Measurements from ENCODE around the gene GCNA.

GCNA gene, protein sequence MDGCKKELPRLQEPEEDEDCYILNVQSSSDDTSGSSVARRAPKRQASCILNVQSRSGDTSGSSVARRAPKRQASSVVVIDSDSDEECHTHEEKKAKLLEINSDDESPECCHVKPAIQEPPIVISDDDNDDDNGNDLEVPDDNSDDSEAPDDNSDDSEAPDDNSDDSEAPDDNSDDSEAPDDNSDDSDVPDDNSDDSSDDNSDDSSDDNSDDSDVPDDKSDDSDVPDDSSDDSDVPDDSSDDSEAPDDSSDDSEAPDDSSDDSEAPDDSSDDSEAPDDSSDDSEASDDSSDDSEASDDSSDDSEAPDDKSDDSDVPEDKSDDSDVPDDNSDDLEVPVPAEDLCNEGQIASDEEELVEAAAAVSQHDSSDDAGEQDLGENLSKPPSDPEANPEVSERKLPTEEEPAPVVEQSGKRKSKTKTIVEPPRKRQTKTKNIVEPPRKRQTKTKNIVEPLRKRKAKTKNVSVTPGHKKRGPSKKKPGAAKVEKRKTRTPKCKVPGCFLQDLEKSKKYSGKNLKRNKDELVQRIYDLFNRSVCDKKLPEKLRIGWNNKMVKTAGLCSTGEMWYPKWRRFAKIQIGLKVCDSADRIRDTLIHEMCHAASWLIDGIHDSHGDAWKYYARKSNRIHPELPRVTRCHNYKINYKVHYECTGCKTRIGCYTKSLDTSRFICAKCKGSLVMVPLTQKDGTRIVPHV

DNA sequence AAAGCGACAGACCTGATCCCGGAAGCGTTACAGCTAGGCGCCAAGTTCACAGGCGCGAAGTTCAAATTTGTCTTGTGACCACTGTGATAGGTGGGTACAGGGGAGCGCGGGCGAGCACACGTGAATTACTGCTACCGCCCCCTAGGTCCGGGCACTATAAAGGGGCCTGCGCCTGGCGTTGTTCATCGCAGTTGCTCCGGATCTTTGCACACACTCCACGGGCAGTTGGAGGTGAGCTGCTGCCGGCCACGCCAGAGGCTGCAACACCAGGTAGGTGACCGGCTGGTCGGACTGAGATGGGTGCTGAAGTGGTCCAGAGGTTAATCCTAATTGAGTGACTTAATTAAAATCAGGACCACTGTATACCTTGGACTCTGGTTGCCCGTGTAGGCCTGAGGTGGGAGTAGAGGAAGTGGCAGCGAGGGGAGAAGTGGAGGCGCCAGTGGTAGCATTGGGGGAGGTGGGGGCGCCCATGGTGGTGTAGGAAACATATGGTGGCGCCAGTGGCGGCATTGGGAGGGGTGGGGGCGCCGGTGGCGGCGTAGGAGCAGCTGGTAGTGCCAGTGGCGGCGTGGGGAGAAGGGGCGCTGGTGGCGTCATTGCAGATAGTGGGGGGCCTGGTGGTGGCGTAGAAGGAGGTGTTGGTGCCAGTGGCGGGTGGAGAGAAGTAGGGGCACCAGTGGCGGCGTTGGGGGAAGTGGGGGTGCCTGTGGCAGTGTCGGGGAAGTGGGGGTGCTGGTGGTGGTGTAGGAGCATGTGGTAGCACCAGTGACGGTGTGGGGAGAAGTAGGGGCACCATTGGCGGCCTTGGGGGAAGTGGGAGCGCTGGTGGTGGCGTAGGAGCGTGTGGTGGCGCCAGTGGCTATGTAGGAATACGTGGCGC, at the start of gene GCNA:
Gene GCNA (plus strand): TSS at position 185 of the 883 bp plus-strand sequence. CDS start 2,385 bp downstream, outside the sequence.
- no peak for DNase-seq (ENCODE audit: low read depth)

DNA sequence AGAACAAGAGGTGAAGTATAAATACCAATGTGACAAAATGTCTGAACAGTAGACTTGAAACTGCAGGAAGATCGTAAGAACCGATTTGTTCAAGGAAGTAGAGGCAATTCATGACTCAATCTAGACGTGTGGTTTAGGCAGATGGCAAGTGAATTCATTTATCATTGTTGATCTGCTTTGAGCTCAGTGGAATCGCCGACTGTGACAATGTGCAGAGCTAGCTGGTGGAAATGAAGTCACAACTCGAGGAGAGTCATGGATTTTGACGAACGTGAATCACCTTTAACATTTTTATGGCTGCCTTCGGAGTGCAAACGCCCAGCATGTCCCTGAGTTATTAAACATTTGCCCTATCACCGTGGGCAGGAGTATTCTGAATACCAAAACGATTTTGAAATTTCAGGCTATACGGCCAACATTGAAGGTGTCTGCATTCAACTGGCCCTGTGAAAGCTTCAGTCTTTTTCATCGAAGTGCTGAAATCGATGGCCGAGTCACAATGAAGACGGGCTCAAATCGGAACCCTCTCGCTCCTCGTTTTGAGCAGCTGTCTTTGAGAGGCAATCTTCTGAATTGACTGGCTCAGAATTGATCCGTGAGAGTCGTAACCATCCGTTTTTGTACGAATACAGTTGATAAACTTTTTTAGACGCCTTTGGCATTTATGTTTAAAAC, 46.0 kb upstream of the GCNA start:
- peak; percentile 63 for DNase-seq (ENCODE audit: low read depth)

DNA sequence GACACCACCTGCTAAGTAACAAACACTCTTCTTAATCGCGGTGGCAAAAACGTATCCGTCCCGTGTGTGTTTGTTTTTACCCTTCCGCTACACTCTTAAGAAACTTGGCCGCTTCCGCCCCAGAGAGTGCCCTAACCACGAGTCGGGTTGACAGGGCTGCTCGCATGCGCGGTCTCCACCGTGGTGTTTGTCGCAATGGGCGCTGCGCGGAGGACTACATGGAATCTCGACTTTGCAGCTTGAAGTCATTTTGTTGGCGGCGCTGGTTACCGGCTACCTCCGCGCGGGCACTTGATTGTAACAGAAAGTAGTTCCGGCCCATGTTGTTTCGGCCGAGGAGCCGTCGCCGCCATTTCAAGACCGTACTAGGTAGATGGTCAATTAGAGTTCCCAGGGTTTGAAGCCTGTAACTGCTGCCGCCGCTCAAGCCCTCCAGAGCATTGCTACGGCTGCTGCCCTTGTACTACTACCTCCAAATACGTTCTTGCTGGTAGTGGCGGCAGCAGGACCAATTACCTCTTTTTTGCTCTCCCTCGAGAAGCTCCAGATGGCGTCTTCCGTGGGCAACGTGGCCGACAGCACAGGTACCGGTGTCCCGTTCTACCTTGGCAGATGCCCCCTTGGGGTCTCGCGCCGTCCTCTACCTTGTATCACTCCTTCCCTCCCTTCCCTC, 45.3 kb upstream of the GCNA start, which contains the start of gene OGT:
Gene OGT (plus strand): TSS at position 352 of the 673 bp plus-strand sequence. CDS start 196 bp downstream, at position 548.
- peak; percentile 96 for DNase-seq (ENCODE audit: low read depth)

DNA sequence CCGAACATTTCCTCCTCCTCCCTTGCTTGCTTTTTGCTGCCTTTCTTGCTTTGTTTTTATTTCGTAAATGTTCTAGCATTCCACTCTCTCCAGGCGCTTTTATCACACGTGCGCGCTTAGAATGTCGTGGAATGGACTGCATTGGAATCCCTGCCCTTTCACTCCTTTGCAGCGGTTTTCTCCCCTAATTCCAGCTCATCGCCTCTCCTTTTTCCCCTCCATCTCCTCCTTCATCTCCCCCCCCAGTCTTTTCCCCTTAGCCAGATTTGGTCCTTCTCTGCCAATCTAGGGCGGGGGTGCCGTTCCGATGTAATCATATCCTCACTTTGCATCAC, 44.8 kb upstream of the GCNA start:
- no peak for DNase-seq (ENCODE audit: low read depth)

DNA sequence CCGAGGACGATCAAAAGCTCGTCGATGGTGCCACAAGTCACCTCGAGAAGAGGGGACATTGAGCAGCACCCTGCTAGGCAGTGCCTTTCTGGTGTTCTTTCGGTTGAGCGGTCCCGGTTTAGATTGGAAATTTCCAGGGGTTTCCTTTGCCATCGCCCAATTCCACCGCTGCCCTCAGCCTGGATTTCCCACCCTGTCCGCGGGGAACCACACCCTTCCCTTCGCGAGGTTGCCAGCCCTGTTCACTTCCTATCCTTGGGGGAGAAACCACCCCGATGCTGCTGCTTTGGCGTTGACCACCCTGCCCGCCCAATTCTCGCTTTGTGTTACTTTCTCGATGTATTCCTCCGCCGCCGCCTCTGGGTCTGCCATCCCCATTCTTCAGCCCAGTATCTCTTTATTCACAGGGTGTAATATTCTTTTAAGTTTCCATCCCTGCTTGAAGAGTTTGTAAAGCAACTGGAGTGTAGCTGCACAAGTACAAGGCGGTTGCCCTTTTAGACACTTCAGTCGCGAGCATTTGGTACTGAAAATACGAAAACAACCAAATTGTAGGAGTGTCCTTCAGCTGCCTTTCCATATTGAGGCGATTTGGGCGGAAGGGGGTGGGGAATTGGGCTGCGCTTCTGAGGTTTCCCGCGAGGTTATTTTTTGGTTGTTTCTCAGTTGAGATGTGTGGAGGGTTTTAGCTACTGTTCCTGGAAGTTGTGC, 44.2 kb upstream of the GCNA start:
- DNase-seq (ENCODE audit: low read depth) = peak; percentile 43

DNA sequence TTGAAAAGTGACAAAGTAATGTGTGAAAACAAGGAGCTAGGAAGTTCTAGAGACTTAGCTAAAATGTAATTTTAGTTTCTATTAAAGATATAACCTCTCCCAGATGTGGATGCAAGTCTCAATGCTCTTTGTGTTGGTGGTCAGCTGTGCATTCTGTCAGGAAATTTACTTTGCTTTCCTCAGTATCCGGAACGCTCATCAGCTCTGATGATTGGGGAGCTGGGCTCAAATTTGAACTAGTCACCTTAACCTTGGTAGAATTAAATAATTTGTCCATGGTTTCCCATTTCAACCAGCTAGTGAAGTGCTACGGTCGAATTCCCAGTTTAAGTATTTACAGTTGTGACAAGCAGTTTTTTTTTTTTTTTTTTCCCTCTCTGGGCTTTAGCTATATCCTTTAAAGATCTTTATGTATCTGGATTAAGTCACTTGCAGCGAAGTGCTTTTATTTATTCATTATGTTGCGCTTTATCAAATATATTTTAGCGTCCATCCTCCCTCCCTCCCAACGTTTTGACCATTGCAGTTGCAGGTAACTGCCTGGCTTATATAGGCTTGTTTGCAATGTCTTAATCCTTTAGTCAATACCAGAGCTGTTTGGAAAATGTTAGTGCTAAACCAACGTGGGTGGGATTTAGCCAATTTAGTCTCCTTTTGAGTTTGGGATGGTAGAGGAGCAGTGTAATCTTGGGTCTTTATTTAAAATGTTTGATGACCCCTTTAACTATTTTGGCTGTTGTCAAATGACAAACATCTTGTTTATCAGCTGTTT, 43.3 kb upstream of the GCNA start:
- no peak for DNase-seq (ENCODE audit: low read depth)

DNA sequence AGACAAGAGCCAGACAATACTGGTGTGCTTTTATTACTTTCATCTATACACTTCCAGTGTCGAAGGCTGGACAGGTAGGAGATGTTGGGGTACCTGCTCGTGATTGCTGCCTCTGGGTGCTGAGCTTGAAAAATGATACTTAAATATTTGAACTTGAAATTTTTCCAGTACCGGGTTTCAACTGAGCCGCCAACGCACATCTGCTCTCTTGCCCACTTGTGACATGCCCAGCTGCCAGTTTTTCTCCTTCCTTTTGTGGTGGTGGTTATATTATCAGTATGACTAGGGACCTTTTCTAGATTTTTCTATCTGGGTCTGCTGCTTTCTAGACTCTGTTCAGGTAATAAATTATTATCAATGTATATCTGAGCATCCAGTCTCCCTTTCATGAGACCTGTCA, 42.0 kb upstream of the GCNA start:
- DNase-seq (ENCODE audit: low read depth) = no peak

DNA sequence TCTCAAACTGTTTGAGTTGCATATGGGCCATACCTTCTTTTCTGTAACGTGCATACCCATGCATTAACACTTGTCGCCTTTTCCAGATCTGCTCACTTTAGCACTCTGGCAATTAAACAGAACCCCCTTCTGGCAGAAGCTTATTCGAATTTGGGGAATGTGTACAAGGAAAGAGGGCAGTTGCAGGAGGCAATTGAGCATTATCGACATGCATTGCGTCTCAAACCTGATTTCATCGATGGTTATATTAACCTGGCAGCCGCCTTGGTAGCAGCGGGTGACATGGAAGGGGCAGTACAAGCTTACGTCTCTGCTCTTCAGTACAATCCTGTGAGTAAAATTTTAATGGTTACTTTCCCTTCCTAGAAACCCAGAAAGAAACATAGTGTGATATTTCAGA, 40.5 kb upstream of the GCNA start:
- no peak for DNase-seq (ENCODE audit: low read depth)

DNA sequence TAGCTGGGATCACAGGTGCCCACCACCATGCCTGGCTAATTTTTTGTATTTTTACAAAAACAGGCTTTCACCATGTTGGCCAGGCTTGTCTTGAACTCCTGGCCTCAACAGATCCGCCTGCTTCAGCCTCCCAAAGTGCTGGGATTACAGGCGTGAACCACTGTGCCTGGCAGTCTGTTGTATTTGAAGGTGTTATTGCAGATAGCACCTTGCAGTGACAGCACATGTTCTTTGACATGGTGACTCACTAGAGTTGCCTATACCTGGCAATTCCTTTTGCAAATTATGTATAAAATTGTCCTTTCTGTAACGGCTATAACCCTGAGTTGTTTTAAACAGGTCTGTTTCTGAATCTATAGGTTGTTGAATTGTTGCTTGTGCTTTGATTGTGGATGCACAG, 37.4 kb upstream of the GCNA start:
- no peak for DNase-seq (ENCODE audit: low read depth)

DNA sequence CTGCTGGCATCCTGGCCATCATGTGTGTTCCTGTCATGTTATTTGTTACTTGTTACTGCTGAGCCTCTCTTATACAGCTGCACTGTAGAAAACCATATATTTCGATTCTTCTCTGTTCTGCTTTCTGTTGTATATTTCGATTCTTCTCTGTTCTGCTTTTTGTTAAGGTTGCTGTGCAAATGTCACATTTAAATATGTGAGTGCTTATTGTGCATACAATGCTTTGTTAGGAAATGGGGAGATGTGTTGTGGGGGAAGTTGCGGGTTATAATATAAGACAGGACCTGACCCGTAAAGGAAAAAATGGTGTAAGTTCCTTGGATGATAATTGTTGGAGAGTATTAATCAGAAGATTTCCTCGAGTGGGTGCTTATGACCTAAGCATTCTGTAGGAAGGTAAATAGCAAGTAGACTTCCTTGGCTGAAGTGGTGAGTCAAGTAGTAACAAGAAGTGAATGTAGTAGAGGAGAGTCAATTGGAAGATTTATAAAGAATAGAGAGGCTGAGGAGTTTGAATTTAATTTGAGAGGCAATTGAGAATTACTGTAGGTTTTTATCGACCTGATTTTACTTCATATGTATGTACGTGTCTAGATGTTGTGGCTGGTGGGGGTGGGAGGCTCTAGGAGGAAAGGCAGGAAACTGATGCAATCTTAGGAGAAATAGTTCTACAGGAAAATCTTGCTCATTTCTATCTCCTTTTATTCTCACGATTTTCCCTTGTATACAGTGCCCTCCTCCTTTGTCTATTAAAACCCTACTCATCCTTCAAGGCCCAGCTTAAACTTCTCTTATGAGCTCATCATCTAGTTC, 36.8 kb upstream of the GCNA start:
- DNase-seq (ENCODE audit: low read depth) = peak; percentile 64

DNA sequence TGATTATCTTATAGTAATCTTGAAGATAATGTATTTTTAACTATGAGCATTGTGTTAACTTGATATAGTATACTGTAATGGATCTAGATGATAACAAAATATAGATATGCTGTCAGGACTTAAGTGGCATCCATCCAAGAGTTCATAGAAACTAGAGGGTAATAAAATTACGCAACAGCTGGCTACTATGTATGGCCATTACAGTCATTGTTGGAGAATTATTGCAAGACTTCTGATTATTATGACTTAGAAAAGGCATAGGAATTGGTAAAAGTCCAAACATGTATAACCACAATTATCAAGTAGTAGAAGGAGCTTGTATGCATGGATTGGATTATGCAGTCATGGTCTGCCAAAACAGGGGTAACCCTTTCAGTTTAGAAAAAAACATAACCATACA, 35.8 kb upstream of the GCNA start:
- DNase-seq (ENCODE audit: low read depth) = peak; percentile 53

DNA sequence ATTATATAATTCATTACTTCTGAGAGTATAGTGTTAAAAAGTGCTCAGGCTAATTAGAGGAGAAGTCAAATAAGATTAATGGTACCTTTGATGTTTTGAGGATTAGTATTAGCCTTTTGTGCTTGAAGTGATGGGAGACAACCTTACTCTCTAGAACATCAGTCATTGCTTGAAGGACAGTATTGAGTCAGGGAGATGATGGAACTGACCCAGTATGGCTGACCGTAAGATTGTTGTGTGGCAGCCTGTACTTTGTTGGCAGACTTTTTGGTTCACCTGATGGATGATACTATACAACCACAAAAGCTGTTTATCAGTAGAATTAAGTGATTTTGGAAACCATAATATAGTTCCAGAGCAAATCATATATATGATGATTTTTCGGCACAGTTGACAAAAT, 35.4 kb upstream of the GCNA start:
- DNase-seq (ENCODE audit: low read depth) = no peak

DNA sequence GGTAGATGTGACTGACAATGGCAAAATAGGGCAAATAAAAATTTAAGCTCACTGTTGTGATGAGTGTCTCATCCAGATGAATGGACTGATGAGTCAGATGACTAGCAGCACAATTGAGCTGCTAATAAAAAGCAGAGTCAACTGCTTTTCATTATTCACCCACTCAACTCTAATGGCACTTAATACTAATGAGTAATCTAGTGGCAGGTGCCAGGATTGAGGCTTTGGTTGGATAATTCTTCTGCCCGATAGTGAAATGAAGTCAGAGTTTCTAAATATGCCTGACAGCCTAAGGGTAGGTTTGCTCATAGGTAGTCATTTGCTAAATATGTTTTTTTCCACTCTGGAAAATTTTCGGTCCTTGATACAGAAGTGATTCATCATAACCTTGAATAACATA, 34.9 kb upstream of the GCNA start:
- peak; percentile 88 for DNase-seq (ENCODE audit: low read depth)

DNA sequence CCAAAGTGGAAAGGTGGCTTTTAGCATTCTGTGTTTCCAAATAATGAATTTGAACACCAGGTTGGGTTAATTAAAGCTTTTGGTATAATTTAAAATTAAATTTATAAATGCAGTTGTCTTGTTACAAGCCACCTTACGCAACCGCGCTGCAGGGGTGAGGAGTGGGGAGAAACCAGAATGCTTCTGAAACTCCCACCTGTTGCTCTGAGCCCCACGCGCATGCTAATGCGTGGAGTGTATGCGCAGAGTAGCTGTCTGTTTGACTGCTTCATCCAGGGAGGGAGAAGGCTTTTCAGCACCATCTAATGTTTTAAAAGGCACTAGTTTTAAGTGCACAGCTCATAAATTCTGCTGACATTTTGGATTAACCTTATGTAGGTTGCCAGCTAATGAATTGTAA, 32.9 kb upstream of the GCNA start:
- DNase-seq (ENCODE audit: low read depth) = no peak

DNA sequence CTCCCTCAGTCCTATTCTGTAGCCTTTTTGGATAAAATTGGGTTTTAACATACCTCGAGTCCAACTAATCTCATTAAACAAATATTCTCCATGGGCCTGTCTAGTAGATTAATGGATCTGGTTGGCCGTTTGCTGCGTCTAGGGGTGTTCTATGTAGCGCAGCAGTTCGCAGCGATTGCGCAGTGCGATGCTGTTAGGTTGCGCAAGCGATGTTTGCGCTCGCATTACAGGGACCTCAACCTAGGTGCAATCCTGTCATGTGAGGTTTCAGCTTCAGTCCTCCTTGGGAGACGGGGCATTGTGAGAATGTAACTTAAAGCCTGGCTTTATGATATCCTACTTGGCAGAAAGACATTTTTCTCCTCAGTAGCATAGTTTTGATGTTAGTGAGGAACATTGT, 31.4 kb upstream of the GCNA start:
- no peak for DNase-seq (ENCODE audit: low read depth)

DNA sequence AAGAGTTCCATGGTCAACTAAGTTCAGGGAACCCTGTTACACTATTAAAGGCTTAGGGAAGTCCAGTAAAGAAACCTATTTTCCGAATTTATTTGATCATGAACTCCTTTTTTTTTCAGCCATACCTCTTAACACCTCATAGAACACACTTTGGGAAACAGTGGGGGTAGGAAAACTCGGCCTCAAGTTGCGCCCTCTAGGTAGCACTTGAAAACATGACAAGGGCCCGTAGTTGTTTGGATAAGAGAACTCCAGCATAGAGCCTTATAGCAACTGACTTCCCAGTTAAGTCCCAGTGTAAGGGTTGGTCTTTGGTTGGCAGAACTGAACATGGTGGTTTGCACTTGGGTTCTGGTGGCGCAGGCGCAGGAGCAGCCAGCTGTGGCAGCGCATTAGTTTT, 30.9 kb upstream of the GCNA start:
- DNase-seq (ENCODE audit: low read depth) = no peak

DNA sequence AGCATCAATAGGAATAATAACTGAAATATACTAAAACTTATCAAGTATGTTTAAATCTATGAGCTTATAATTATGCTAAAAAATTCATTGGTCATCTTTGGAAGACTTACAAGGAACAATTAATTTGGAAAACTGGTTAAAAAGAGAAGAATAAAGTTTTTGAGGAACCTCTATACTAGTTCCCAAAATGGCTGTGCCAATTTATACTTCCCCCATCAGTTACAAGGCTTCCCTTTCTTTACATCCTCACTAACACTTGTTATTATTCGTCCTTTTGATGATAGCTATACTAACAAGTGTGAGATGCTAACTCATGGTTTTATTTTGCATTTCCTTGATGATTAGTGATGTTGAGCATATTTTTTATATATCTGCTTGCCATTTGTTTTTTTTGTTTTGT, 28.3 kb upstream of the GCNA start:
- no peak for DNase-seq (ENCODE audit: low read depth)

DNA sequence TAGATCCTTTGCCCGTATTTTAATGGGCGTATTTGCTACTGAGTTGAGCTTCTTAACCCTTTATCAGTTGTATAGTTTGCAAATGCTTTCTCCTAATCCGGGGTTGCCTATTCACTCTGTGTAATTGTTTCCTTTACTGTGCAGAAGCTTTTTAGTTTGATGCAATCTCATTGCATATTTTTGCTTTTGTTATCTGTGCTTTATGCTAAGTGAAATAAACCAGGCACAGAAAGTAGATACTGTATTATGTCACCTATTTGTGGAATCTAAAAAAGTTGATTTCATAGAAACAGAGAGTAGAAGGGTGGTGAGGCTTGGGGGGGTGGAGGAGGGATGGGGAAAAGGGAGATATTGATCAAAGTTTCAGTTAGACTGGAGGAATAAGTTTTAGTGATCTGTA, 27.7 kb upstream of the GCNA start:
- peak; percentile 76 for DNase-seq (ENCODE audit: low read depth)

DNA sequence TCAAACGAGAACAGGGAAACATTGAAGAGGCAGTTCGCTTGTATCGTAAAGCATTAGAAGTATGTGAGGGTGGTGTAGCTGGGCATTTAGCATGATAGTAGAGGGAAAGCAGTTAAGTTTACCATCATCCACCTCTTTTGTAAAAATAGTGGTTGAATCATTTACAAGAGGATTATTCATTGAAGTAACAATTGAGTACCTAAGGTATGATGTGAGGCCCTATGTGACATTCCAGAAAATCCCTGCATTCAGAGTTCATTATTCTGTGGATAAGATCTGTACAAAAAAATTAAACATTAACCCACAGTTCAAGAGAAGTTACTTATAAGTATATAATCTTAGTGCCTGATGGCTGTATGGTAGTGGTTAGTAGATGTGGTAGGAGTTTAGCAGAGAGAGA, 22.2 kb upstream of the GCNA start:
- DNase-seq (ENCODE audit: low read depth) = no peak
